ENCODE data around the gene HYOU1. TPM values are rescaled to one million over a fixed set of nuclear protein-coding genes. Genes with fewer than 3 reads are reported as not detected.

Gene HYOU1
- total and polyA plus RNA-seq, 2 of the 8 experiments (the other 6 are each of a cell fraction or from before 2014, with no cell fraction given), result 239 to 295 TPM

- TF ChIP-seq ZNF274 (IDR thresholded peaks at IDR 0.05; ENCODE audit: borderline replicate concordance, extremely low read depth, low read length), result no peak
- no peak for TF ChIP-seq FOSL1 (IDR thresholded peaks at IDR 0.05; ENCODE audit: insufficient read depth, low read depth, low read length)
- TF ChIP-seq CTBP2 (IDR thresholded peaks at IDR 0.05; ENCODE audit: borderline replicate concordance, insufficient read depth, insufficient read length, low read length), result no peak
- TF ChIP-seq, protein P1, sequence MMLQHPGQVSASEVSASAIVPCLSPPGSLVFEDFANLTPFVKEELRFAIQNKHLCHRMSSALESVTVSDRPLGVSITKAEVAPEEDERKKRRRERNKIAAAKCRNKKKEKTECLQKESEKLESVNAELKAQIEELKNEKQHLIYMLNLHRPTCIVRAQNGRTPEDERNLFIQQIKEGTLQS (IDR thresholded peaks at IDR 0.05; ENCODE audit: insufficient read depth, low read depth, low read length), result no peak
- TF ChIP-seq EGR1 (IDR thresholded peaks at IDR 0.05; ENCODE audit: borderline replicate concordance, low read depth, low read length), result no peak
- no peak for TF ChIP-seq CHD7 (IDR thresholded peaks at IDR 0.05; ENCODE audit: insufficient replicate concordance, low read length)
- TF ChIP-seq CREB1 (IDR thresholded peaks at IDR 0.05), result no peak
- no peak for TF ChIP-seq BCL11A (IDR thresholded peaks at IDR 0.05; ENCODE audit: low read depth in 2 of 2, low read length in 2 of 2)
These were observed 29.3 kb downstream of the HYOU1 start (continued) for GRCh38 chr11:119027561-119028345.

Data from H1 (cell line).